Astrocyte (in vitro differentiated cells and primary cell): Measurements from ENCODE around the gene OR2AE1. TPM values are rescaled to one million over a fixed set of nuclear protein-coding genes. Genes with fewer than 3 reads are reported as not detected.

ENCODE experiments used
- DNase-seq: peaks from one replicate; pipeline ENCODE4 v3.0.0-alpha.2; 2010; ENCODE audit warnings: low read depth
- FAIRE-seq: peaks from 2 replicates; lab custom pipeline; 2011; peaks lifted over from hg19 to GRCh38; lab: Jason Lieb, UNC
- H2AFZ ChIP-seq: 2 replicates; pipeline ENCODE4 v1.6.0; 2012; ENCODE audit warnings: low read depth, low read length, inconsistent platforms
- H3K27ac ChIP-seq: 2 replicates; pipeline ENCODE4 v1.5.1; 2011; ENCODE audit warnings: low read depth, low read length, inconsistent platforms
- H3K27me3 ChIP-seq: 2 replicates; pipeline ENCODE4 v1.6.0; 2011; ENCODE audit warnings: low read length, inconsistent platforms; ENCODE audit not compliant: insufficient read depth
- H3K36me3 ChIP-seq: 2 replicates; pipeline ENCODE4 v1.5.1; 2011; ENCODE audit warnings: low read length, inconsistent platforms; ENCODE audit not compliant: insufficient read depth
- H3K4me1 ChIP-seq: 2 replicates; pipeline ENCODE4 v1.5.1; 2011; ENCODE audit warnings: low read length, inconsistent platforms; ENCODE audit not compliant: insufficient read depth
- H3K4me2 ChIP-seq: 2 replicates; pipeline ENCODE4 v1.6.0; 2012; ENCODE audit warnings: low read length, inconsistent platforms
- H3K4me3 ChIP-seq: 2 replicates; pipeline ENCODE4 v1.5.1; 2011; ENCODE audit warnings: low read depth, mild to moderate bottlenecking, low read length, inconsistent platforms; ENCODE audit not compliant: insufficient read depth
- H3K79me2 ChIP-seq: 2 replicates; pipeline ENCODE4 v1.6.0; 2012; ENCODE audit warnings: mild to moderate bottlenecking, low read length, inconsistent platforms; ENCODE audit not compliant: insufficient read depth
- H3K9ac ChIP-seq: 2 replicates; pipeline ENCODE4 v1.6.0; 2012; ENCODE audit warnings: mild to moderate bottlenecking, low read length, inconsistent platforms
- H3K9me3 ChIP-seq: 2 replicates; pipeline ENCODE4 v1.5.1; 2012; ENCODE audit warnings: low read depth, mild to moderate bottlenecking, low read length, inconsistent platforms; ENCODE audit not compliant: insufficient read depth
- H4K20me1 ChIP-seq: 2 replicates; pipeline ENCODE4 v1.6.0; 2012; ENCODE audit warnings: low read length, inconsistent platforms; ENCODE audit not compliant: insufficient read depth
- H3K27ac Mint-ChIP-seq: one replicate; pipeline ENCODE4 v1.8.0; 2021; ENCODE audit warnings: mild to moderate bottlenecking, mixed read lengths; ENCODE audit not compliant: unreplicated experiment
- H3K27me3 Mint-ChIP-seq: one replicate; pipeline ENCODE4 v1.8.0; 2021; ENCODE audit warnings: low read depth, mixed read lengths; ENCODE audit not compliant: unreplicated experiment
- H3K36me3 Mint-ChIP-seq: one replicate; pipeline ENCODE4 v1.8.0; 2021; ENCODE audit warnings: low read depth, mixed read lengths; ENCODE audit not compliant: unreplicated experiment
- H3K4me1 Mint-ChIP-seq: one replicate; pipeline ENCODE4 v1.8.0; 2021; ENCODE audit warnings: low read depth, mixed read lengths; ENCODE audit not compliant: unreplicated experiment
- H3K4me3 Mint-ChIP-seq: one replicate; pipeline ENCODE4 v1.8.0; 2021; ENCODE audit warnings: mild to moderate bottlenecking, moderate library complexity, mixed read lengths; ENCODE audit not compliant: unreplicated experiment
- H3K9me3 Mint-ChIP-seq: one replicate; pipeline ENCODE4 v1.8.0; 2021; ENCODE audit warnings: mild to moderate bottlenecking, mixed read lengths; ENCODE audit not compliant: unreplicated experiment
- CTCF ChIP-seq: IDR thresholded peaks from 2 replicates; pipeline ENCODE4 v1.5.1; 2011; ENCODE audit warnings: low read depth, mild to moderate bottlenecking, inconsistent platforms, low read length, moderate library complexity; ENCODE audit not compliant: insufficient read depth
- EZH2 ChIP-seq: IDR thresholded peaks from 2 replicates; pipeline ENCODE4 v1.6.1; 2012; ENCODE audit warnings: mild to moderate bottlenecking, low read length, inconsistent platforms; ENCODE audit not compliant: insufficient read depth
- total RNA-seq: library from RNA; stranded (reverse); gene quantifications from 2 replicates; pipeline ENCODE4 v1.2.1, GENCODE V29; 2021

OR2AE1 gene
- total RNA-seq, 1 donor from 2014 or later, result not detected

GRCh38 chr7:99848420-99849216 lies 28.2 kb downstream of the OR2AE1 start:
- H3K4me1 Mint-ChIP-seq, result peaks cover 3% of the 10 kb centered on the region
- no peak overlapping the region for H3K4me3 Mint-ChIP-seq
- no peak overlapping the region for H2AFZ ChIP-seq
- H3K79me2 ChIP-seq, result no peaks in the 10 kb centered on the region
- no peak overlapping the region for H3K27ac ChIP-seq
- H3K4me3 ChIP-seq, result no peak overlapping the region
- H3K27ac Mint-ChIP-seq, result no peak overlapping the region
- no peak overlapping the region for H3K9ac ChIP-seq
- H3K9me3 ChIP-seq, result no peaks in the 10 kb centered on the region
- no peaks in the 10 kb centered on the region for H3K9me3 Mint-ChIP-seq
- DNase-seq (no peak), FAIRE-seq (no peak)
- no peaks in the 10 kb centered on the region for H3K27me3 Mint-ChIP-seq
- H3K36me3 Mint-ChIP-seq, result no peaks in the 10 kb centered on the region
- no peak overlapping the region for H3K4me2 ChIP-seq
- H3K27me3 ChIP-seq, result peaks cover 5% of the 10 kb centered on the region
- H3K36me3 ChIP-seq, result no peaks in the 10 kb centered on the region
- H3K4me1 ChIP-seq, result no peaks in the 10 kb centered on the region
- TF ChIP-seq EZH2 (no peak), CTCF (no peak)
- no peaks in the 10 kb centered on the region for H4K20me1 ChIP-seq

- no peaks in the 10 kb centered on the region for H3K9me3 Mint-ChIP-seq
Measured at GRCh38 chr7:99844328-99844727, 32.5 kb downstream of the OR2AE1 start.

More at GRCh38 chr7:99844328-99844727, 32.5 kb downstream of the OR2AE1 start:
- H3K79me2 ChIP-seq, result no peaks in the 10 kb centered on the region
- Mint-ChIP-seq H3K27ac (no peak overlapping the region), H3K36me3 (no peaks in the 10 kb centered on the region), H3K27me3 (peaks cover 14% of the 10 kb centered on the region), H3K4me3 (no peak overlapping the region), H3K4me1 (peaks cover 3% of the 10 kb centered on the region)
- H3K4me3 ChIP-seq, result no peak overlapping the region
- H4K20me1 ChIP-seq, result no peaks in the 10 kb centered on the region
- no peak overlapping the region for H3K9ac ChIP-seq
- H3K27ac ChIP-seq, result no peak overlapping the region
- TF ChIP-seq EZH2 (no peak), CTCF (no peak)
- no peaks in the 10 kb centered on the region for H3K9me3 ChIP-seq
- FAIRE-seq (no peak), DNase-seq (no peak)
- H3K27me3 ChIP-seq, result peaks cover 19% of the 10 kb centered on the region
- no peak overlapping the region for H3K4me2 ChIP-seq
- H2AFZ ChIP-seq, result no peak overlapping the region
- H3K36me3 ChIP-seq, result no peaks in the 10 kb centered on the region
- no peaks in the 10 kb centered on the region for H3K4me1 ChIP-seq
